ENCODE data around the gene DPP4. TPM values are rescaled to one million over a fixed set of nuclear protein-coding genes. Genes with fewer than 3 reads are reported as not detected.

DPP4 gene
- polyA plus RNA-seq, 2 of the 4 experiments (the other 2 are of a cell fraction), result 0.17 to 0.27 TPM

DNA sequence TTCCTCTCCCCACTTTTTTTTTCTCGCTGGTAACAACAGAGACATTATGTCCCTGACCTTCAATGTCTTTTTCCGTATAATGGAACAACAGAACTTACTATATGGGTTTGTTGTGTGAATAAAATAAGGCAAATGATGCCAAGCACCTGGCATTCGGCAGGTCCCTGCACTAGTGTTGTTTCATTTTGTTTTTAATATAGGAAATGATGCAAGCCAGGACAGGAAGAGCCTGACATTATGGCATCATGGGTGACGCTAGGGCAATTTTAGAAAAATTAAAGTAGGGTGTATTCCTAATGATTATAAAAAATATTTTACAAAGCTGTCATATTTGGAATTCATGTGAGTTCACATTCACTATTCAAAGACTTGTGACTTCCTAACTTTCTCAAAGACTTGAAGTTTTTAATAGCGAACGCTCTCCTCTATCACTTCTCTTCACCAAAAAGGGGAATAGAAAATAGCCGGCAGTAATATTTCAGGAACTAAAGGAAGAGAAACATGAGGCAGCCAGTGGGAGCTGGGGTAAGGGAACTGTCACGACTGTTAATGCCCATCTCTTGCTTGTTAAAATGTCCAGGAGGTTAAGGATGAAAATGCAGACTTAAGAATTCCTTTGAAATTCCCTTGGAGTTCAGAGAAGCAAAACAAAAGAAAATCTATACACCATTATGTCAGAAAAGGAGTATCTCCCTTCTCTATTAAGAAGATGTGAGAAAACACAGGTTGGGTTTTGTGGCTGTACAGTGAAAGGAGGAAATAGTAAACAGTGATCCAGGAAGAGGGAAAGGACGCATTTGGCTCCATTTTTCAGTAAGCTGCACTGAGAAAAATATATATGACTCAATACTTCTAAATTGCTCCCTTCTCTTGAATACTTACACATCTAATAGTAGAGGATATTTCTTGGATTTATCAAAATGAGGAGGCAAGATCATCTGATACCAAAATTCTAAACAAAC lies 60.2 kb downstream of the DPP4 start:
- FAIRE-seq, result no peak
- ChIA-PET POLR2A (no interaction called here), CTCF (interaction anchor here (1.2 kb wide), 1 partner anchor 8 kb away, joined by 3 read pairs; no protein-coding TSS in a partner anchor)
- no peak for DNase-seq (ENCODE audit: low read depth in 1 of 2, low spot score in 1 of 2)
- no peak for ATAC-seq
- TF ChIP-seq HOXB13 (CRISPR knock-in tag; IDR thresholded peaks at IDR 0.05; ENCODE audit: low read depth), result no peak
- TF ChIP-seq CBX2 (IDR thresholded peaks at IDR 0.05; ENCODE audit: borderline replicate concordance, low read depth), result no peak
- TF ChIP-seq, protein P1, sequence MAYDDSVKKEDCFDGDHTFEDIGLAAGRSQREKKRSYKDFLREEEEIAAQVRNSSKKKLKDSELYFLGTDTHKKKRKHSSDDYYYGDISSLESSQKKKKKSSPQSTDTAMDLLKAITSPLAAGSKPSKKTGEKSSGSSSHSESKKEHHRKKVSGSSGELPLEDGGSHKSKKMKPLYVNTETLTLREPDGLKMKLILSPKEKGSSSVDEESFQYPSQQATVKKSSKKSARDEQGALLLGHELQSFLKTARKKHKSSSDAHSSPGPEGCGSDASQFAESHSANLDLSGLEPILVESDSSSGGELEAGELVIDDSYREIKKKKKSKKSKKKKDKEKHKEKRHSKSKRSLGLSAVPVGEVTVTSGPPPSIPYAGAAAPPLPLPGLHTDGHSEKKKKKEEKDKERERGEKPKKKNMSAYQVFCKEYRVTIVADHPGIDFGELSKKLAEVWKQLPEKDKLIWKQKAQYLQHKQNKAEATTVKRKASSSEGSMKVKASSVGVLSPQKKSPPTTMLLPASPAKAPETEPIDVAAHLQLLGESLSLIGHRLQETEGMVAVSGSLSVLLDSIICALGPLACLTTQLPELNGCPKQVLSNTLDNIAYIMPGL (CRISPR knock-in tag; IDR thresholded peaks at IDR 0.05; ENCODE audit: borderline replicate concordance), result no peak
- no peak for TF ChIP-seq EP300 (IDR thresholded peaks at IDR 0.05)
- Histone ChIP-seq H3K9me3 (no peaks in the 10 kb centered on the region), H3K4me1 (no peaks in the 10 kb centered on the region), H3K4me3 (no peak overlapping the region), H3K27ac (no peak overlapping the region), H3K4me2 (no peak overlapping the region)
- 58% methylated on average over 9 of the region's 9 CpGs for WGBS (ENCODE audit: missing lambda C conversion rate)

DNA sequence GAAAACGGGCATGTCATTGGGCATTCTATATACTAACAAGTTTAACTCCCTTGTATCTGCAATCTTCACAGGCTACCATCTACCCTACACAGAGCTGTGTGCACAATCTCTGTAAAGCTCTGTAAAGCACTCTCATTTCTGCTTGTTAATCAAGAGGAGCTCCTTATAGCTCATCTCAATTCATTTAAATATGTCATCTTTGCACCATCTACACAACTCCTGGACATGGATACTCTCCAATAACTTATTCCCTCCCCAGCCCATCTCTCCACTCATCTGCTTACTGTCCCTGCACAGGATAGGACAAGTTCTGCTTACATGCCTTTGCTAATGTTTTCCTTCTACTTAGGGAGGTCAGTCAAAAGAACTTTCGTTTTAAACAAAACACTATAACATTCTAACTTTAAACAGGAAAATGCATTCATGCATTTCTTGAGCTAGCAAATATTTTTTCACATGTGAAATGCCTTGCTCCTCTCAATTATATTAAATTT lies 61.4 kb downstream of the DPP4 start:
- H3K4me1 ChIP-seq, result no peaks in the 10 kb centered on the region
- TF ChIP-seq HOXA7 (CRISPR knock-in tag; IDR thresholded peaks at IDR 0.05) (no peak), CHD4 (IDR thresholded peaks at IDR 0.05; ENCODE audit: borderline replicate concordance) (no peak), RARB (CRISPR knock-in tag; IDR thresholded peaks at IDR 0.05) (no peak), SREBF2 (IDR thresholded peaks at IDR 0.05) (no peak), POLR2A (IDR thresholded peaks at IDR 0.05; ENCODE audit: low read length) (no peak), NPAS2 (CRISPR knock-in tag; IDR thresholded peaks at IDR 0.05; ENCODE audit: borderline replicate concordance) (no peak)
- TF ChIP-seq, protein P2, sequence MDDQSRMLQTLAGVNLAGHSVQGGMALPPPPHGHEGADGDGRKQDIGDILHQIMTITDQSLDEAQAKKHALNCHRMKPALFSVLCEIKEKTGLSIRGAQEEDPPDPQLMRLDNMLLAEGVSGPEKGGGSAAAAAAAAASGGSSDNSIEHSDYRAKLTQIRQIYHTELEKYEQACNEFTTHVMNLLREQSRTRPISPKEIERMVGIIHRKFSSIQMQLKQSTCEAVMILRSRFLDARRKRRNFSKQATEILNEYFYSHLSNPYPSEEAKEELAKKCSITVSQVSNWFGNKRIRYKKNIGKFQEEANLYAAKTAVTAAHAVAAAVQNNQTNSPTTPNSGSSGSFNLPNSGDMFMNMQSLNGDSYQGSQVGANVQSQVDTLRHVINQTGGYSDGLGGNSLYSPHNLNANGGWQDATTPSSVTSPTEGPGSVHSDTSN (IDR thresholded peaks at IDR 0.05), result no peak
- no peak overlapping the region for H3K4me3 ChIP-seq
- H3K9me3 ChIP-seq, result no peaks in the 10 kb centered on the region
- no peak for FAIRE-seq
- DNase-seq (ENCODE audit: low read depth in 1 of 2, low spot score in 1 of 2), result no peak
- 7% methylated on average over 2 of the region's 2 CpGs for WGBS (ENCODE audit: missing lambda C conversion rate)
- no peak for ATAC-seq
- no peak overlapping the region for H3K4me2 ChIP-seq
- H3K27ac ChIP-seq, result no peak overlapping the region
- POLR2A ChIA-PET, result no interaction called here
- CTCF ChIA-PET, result no interaction called here

DNA sequence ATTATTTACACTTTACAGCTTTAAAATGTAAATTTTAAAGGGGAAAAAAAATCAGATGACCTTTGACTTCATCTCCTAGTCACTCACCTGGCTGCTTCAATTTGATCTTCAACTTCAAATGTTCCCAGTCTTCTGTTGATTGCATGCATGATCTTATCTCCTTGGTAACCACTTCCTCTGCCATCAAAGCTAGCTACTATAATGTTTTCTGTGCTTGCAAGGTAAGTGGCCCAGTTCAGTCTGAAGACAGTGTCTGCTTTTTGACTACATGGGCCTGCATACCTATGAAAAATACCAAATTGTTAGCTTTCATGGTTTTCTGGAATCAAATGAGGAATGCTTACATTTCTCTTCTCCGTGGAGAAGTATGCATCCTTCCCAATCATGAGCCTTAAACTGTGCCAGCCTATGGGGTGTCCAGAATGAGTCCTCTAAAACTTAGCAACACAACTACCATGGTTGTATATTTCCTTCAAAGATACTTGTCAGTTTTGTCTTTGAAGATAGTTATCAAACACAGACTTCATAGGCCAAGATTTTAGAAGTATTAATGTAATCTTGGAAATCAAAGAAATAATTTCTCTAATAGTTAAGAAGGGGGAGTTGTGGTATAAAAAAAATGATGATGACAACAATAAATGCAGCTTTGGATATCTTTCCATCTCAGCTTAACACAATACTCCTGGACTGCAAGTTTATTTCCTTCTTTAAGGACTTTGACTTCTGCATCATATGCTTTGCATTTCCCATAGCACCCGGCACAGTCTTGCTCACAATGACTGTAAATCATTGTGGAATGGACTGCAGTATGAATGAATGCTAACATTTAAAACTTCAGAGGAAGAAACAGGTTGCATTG lies 62.1 kb downstream of the DPP4 start:
- H3K4me1 ChIP-seq, result no peaks in the 10 kb centered on the region
- FAIRE-seq, result no peak
- no peaks in the 10 kb centered on the region for H3K9me3 ChIP-seq
- TF ChIP-seq NPAS2 (CRISPR knock-in tag; IDR thresholded peaks at IDR 0.05; ENCODE audit: borderline replicate concordance) (no peak), ZNF302 (CRISPR knock-in tag; IDR thresholded peaks at IDR 0.05) (no peak), CBX8 (IDR thresholded peaks at IDR 0.05) (no peak), TFCP2L1 (CRISPR knock-in tag; IDR thresholded peaks at IDR 0.05) (no peak), NR3C1 (IDR thresholded peaks at IDR 0.05) (no peak), HOXB5 (CRISPR knock-in tag; IDR thresholded peaks at IDR 0.05) (no peak), SMC3 (IDR thresholded peaks at IDR 0.05) (no peak), MYC (IDR thresholded peaks at IDR 0.05; ENCODE audit: borderline replicate concordance, low read length) (no peak), MAZ (IDR thresholded peaks at IDR 0.05; ENCODE audit: borderline replicate concordance, low read depth, low read length) (no peak), HOXA7 (CRISPR knock-in tag; IDR thresholded peaks at IDR 0.05) (no peak), ESRRA (IDR thresholded peaks at IDR 0.05; ENCODE audit: borderline replicate concordance, low read length) (no peak), CHD2 (IDR thresholded peaks at IDR 0.05; ENCODE audit: low read length, partially characterized antibody) (no peak), FOXS1 (CRISPR knock-in tag; IDR thresholded peaks at IDR 0.05) (no peak), RAD21 (conservative IDR thresholded peaks at IDR 0.05 in 1 of 2, IDR thresholded peaks at IDR 0.05 in 1 of 2) (no peak)
- TF ChIP-seq, protein P3, sequence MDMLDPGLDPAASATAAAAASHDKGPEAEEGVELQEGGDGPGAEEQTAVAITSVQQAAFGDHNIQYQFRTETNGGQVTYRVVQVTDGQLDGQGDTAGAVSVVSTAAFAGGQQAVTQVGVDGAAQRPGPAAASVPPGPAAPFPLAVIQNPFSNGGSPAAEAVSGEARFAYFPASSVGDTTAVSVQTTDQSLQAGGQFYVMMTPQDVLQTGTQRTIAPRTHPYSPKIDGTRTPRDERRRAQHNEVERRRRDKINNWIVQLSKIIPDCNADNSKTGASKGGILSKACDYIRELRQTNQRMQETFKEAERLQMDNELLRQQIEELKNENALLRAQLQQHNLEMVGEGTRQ (IDR thresholded peaks at IDR 0.05), result no peak
- TF ChIP-seq, protein P4, sequence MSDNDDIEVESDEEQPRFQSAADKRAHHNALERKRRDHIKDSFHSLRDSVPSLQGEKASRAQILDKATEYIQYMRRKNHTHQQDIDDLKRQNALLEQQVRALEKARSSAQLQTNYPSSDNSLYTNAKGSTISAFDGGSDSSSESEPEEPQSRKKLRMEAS (IDR thresholded peaks at IDR 0.05), result no peak
- TF ChIP-seq, protein P5, sequence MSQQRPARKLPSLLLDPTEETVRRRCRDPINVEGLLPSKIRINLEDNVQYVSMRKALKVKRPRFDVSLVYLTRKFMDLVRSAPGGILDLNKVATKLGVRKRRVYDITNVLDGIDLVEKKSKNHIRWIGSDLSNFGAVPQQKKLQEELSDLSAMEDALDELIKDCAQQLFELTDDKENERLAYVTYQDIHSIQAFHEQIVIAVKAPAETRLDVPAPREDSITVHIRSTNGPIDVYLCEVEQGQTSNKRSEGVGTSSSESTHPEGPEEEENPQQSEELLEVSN (IDR thresholded peaks at IDR 0.05; ENCODE audit: borderline replicate concordance, low read depth), result no peak
- CTCF ChIA-PET, result interaction anchor here (1.7 to 2.5 kb wide), 2 partner anchors 10 to 113 kb away, joined by 3 to 5 read pairs; no protein-coding TSS in a partner anchor
- no peak overlapping the region for H3K4me3 ChIP-seq
- 59% methylated on average over 2 of the region's 2 CpGs for WGBS (ENCODE audit: missing lambda C conversion rate)
- no peak overlapping the region for H3K27ac ChIP-seq
- no peak for DNase-seq (ENCODE audit: low read depth in 1 of 2, low spot score in 1 of 2)
- H3K4me2 ChIP-seq, result no peak overlapping the region
- ATAC-seq, result no peak
- POLR2A ChIA-PET, result no interaction called here
